Kidney (tissue), 14 donors: ENCODE results near the gene ZNF630. TPM values are rescaled to one million over a fixed set of nuclear protein-coding genes. Genes with fewer than 3 reads are reported as not detected.

Experiments used
- DNase-seq, 5 donors: peaks; one replicate each; pipeline ENCODE4 v3.0.0-alpha.2; 2013 to 2020
- FAIRE-seq: peaks from 2 replicates; lab custom pipeline; 2012; peaks lifted over from hg19 to GRCh38; lab: Jason Lieb, UNC
- H3K27ac ChIP-seq, 2 donors: one replicate each; pipeline ENCODE4 v1.7.0; 2013; ENCODE audit warnings: low read depth in 2 of 2, low read length in 2 of 2, inconsistent platforms in 1 of 2
- H3K27me3 ChIP-seq: one replicate; pipeline ENCODE4 v1.7.1; 2013; ENCODE audit warnings: low read length, inconsistent platforms; ENCODE audit not compliant: control insufficient read depth, insufficient read depth
- H3K36me3 ChIP-seq, 3 donors: one replicate each; pipeline versions ENCODE4 v1.7.0 to v1.7.1; 2013; ENCODE audit warnings: low read length in 3 of 3, control low read depth in 1 of 3, inconsistent platforms in 1 of 3; ENCODE audit not compliant: insufficient read depth in 3 of 3, control insufficient read depth in 2 of 3
- H3K4me1 ChIP-seq, 3 donors: one replicate each; pipeline versions ENCODE4 v1.7.0 to v1.7.1; 2013; ENCODE audit warnings: low read length in 3 of 3, inconsistent platforms in 1 of 3, low read depth in 1 of 3; ENCODE audit not compliant: control insufficient read depth in 2 of 3, insufficient read depth in 2 of 3
- H3K4me3 ChIP-seq, 3 donors: one replicate each; pipeline versions ENCODE4 v1.7.0 to v1.8.1; 2013; ENCODE audit warnings: low read length in 3 of 3, control low read depth in 1 of 3, inconsistent platforms in 1 of 3
- H3K9ac ChIP-seq, 3 donors: one replicate each; pipeline versions ENCODE4 v1.7.0 to v1.7.1; 2013; ENCODE audit warnings: low read length in 3 of 3, control low read depth in 1 of 3, inconsistent platforms in 1 of 3
- H3K9me3 ChIP-seq, 3 donors: one replicate each; pipeline versions ENCODE4 v1.7.0 to v1.7.1; 2013; ENCODE audit warnings: low read length in 3 of 3, control low read depth in 1 of 3, inconsistent platforms in 1 of 3; ENCODE audit not compliant: control insufficient read depth in 2 of 3, insufficient read depth in 1 of 3
- intact Hi-C: fragments of 100-400 bp; cut with DNase I; formaldehyde crosslinking; loops from one replicate; pipeline ENCODE4 v1.11.1; 2022
- polyA plus RNA-seq: library from polyadenylated mRNA; stranded (reverse); fragments of 350-450 nt; fragmentation: Illumina TruSeq; extraction: RNeasy Lipid Tissue Mini Kit (QIAGEN cat#74804); gene quantifications from one replicate; pipeline ENCODE4 v1.2.3, GENCODE V29; 2014; ENCODE audit warnings: low read depth, low replicate concordance; ENCODE audit not compliant: insufficient read depth
- total RNA-seq: library from RNA; stranded (reverse); fragmentation: NEBNext Ultra II Directional; extraction: Animal tissue kit (Norgen Biotek cat#: 25700); gene quantifications from one replicate; pipeline ENCODE4 v1.2.1, GENCODE V29; 2021
- TF ChIP-seq, protein P1 (sequence below): IDR thresholded peaks from 3 replicates; pipeline ENCODE4 v1.5.1; 2012; ENCODE audit warnings: mild to moderate bottlenecking, moderate library complexity, borderline replicate concordance; ENCODE audit not compliant: insufficient read depth; ENCODE audit errors: extremely low read depth
- donor health status: control.
- donor health status: control.
- donor health status: control.
- donor health status: control.
- donor health status: control.
- donor health status: DM: yes; HTN: yes; CAD: no.
- donor health status: Normal renal cell carcinoma (clear cell type).

Gene ZNF630
- total and polyA plus RNA-seq, 2 donors from 2014 or later: 3.2 to 3.3 TPM

DNA sequence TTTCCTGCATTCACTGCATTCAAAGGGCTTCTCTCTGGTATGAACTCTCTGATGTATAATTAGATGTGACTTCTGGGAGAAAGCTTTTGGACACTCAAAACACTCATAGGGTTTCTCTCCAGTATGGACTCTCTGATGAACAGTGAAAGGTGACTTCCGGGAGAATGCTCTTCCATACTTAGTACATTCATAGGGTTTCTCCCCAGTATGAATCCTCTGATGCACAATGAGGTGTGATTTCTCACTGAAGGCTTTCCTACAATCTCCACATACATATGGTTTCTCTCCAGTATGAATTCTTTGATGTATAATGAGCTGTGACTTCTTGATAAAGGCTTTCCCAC is 12.2 kb downstream of the ZNF630 start:
- Histone ChIP-seq H3K27me3 (no peaks in the 10 kb centered on the region), H3K9ac (no peak overlapping the region), H3K27ac (no peak overlapping the region), H3K9me3 (peaks cover 0 to 3% (median 0%) of the 10 kb centered on the region in 3 donors), H3K4me3 (no peak overlapping the region), H3K4me1 (no peaks in the 10 kb centered on the region), H3K36me3 (peaks cover 0 to 6% (median 0%) of the 10 kb centered on the region in 3 donors)
- no peak for FAIRE-seq
- no peak for DNase-seq
- TF ChIP-seq, protein P1, sequence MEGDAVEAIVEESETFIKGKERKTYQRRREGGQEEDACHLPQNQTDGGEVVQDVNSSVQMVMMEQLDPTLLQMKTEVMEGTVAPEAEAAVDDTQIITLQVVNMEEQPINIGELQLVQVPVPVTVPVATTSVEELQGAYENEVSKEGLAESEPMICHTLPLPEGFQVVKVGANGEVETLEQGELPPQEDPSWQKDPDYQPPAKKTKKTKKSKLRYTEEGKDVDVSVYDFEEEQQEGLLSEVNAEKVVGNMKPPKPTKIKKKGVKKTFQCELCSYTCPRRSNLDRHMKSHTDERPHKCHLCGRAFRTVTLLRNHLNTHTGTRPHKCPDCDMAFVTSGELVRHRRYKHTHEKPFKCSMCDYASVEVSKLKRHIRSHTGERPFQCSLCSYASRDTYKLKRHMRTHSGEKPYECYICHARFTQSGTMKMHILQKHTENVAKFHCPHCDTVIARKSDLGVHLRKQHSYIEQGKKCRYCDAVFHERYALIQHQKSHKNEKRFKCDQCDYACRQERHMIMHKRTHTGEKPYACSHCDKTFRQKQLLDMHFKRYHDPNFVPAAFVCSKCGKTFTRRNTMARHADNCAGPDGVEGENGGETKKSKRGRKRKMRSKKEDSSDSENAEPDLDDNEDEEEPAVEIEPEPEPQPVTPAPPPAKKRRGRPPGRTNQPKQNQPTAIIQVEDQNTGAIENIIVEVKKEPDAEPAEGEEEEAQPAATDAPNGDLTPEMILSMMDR: no peak
- intact Hi-C loops: no loop called here

DNA sequence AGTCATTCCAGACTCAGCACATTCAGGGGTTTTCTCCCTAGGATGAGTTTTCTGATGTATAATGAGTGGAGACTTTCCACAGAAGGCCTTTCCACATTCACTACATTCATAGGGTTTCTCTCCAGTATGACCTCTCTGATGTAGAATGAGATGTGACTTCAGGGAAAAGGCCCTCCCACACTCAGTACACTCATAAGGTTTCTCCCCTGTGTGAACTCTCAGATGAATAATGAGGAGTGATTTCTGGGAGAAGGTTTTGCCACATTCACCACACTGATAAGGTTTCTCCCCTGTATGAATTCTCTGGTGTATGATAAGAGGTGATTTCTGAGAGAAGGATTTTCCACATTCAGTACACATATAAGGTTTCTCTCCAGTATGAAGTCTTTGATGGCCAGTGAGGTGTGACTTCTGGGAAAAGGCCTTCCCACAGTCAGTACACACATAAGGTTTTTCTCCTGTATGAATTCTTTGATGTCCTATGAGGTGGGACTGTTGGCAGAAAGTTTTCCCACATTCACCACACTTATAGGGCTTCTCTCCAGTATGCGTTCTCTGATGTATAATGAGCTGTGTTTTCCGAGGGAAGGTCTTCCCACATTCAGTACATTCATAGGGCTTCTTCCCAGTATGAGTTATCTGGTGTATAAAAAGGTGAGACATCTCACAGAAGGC is 12.7 kb downstream of the ZNF630 start:
- Histone ChIP-seq H3K9me3 (peaks cover 0 to 3% (median 0%) of the 10 kb centered on the region in 3 donors), H3K4me1 (no peaks in the 10 kb centered on the region), H3K27me3 (no peaks in the 10 kb centered on the region), H3K36me3 (peaks cover 0 to 6% (median 0%) of the 10 kb centered on the region in 3 donors), H3K4me3 (no peak overlapping the region), H3K9ac (no peak overlapping the region), H3K27ac (no peak overlapping the region)
- DNase-seq (no peak), FAIRE-seq (no peak)
- TF ChIP-seq, protein P1: no peak
- intact Hi-C loops: no loop called here

DNA sequence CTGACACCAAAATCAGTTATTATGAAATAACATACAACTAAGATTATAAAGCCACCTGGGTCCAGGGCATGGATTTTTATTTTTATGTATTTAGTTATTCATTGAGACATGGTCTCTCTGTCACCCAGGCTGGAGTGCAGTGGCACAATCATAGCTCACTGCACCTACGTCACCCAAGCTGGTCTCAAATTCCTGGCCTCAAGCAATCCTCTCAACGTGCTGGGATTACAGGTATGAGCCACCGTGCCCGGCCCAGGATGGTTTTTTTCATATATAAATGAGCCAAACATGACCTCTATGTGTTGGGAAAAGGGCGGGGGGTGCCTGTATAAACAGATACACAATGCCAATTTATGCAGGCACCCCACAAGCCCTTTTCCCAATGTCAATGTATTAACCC is 24.6 kb downstream of the ZNF630 start:
- Histone ChIP-seq H3K27ac (no peak overlapping the region), H3K9ac (no peak overlapping the region), H3K27me3 (no peaks in the 10 kb centered on the region), H3K4me1 (no peaks in the 10 kb centered on the region), H3K9me3 (no peaks in the 10 kb centered on the region), H3K4me3 (no peak overlapping the region), H3K36me3 (no peaks in the 10 kb centered on the region)
- intact Hi-C loops: no loop called here
- DNase-seq (no peak), FAIRE-seq (no peak)
- TF ChIP-seq, protein P1: no peak
